GM12878 (cell line): ENCODE results near the gene RIPOR3. TPM values are rescaled to one million over a fixed set of nuclear protein-coding genes. Genes with fewer than 3 reads are reported as not detected.

ENCODE experiments used
- ATAC-seq: fragments of 200-7000 bp; cut with Tn5 transposase; 3 replicates; pipeline ENCODE4 v1.9.1; 2020; ENCODE audit warnings: mild to moderate bottlenecking, moderate library complexity
- BruUV-seq: library from RNA; stranded (reverse); fragments of 400-500 nt; replicated peaks from 2 replicates; lab custom pipeline; 2021; lab: Mats Ljungman, UMichigan
- CTCF ChIA-PET: fragments of 300-600 bp; sonication (Branson Sonifier 250); formaldehyde crosslinking; extraction: SDS; loops from one replicate; lab custom pipeline; 2021; ENCODE audit warnings: inconsistent platforms; lab: Yijun Ruan, JAX
- POLR2A ChIA-PET: fragments of 350-600 bp; formaldehyde crosslinking; extraction: SDS; loops from one replicate; lab custom pipeline; 2021; ENCODE audit warnings: inconsistent platforms; lab: Charles Lee
- RAD21 ChIA-PET: fragments of 300-600 bp; sonication (Branson Sonifier 250); formaldehyde crosslinking; loops from one replicate; lab custom pipeline; 2023; ENCODE audit warnings: antibody characterized with exemption; ENCODE audit not compliant: unreplicated experiment; lab: Charles Lee
- SMC1A ChIA-PET: fragments of 300-600 bp; sonication (Branson Sonifier 250); formaldehyde crosslinking; loops from one replicate; lab custom pipeline; 2023; ENCODE audit not compliant: unreplicated experiment, uncharacterized antibody; lab: Charles Lee
- DNase-seq: peaks from one replicate; pipeline ENCODE4 v3.0.0-alpha.2; 2011; ENCODE audit warnings: low read depth, low spot score
- FAIRE-seq: peaks from 3 replicates; lab custom pipeline; 2011; peaks lifted over from hg19 to GRCh38; lab: Jason Lieb, UNC
- H2AFZ ChIP-seq: 2 replicates; pipeline ENCODE4 v1.6.0; 2011; ENCODE audit warnings: low read depth, low read length, control low read depth; ENCODE audit not compliant: control insufficient read depth
- H3K27ac ChIP-seq: 2 replicates; pipeline ENCODE4 v1.5.1; 2011; ENCODE audit warnings: control low read depth; ENCODE audit not compliant: control insufficient read depth, insufficient read depth
- H3K27me3 ChIP-seq, 2 experiments: replicated peaks in 1 of 2; 2 replicates each; pipeline versions ENCODE4 v1.6.0 to v1.6.1; 2011; ENCODE audit warnings: low read length in 1 of 2; ENCODE audit not compliant: control insufficient read depth in 2 of 2, insufficient read depth in 2 of 2
- H3K36me3 ChIP-seq, 2 experiments: 2 replicates each; pipeline ENCODE4 v1.5.1; 2011; ENCODE audit warnings: low read length in 1 of 2; ENCODE audit not compliant: control insufficient read depth in 2 of 2, insufficient read depth in 2 of 2
- H3K4me1 ChIP-seq: 2 replicates; pipeline ENCODE4 v1.6.1; 2011; ENCODE audit warnings: mild to moderate bottlenecking, low read length, moderate library complexity, mixed read lengths; ENCODE audit not compliant: control insufficient read depth, insufficient read depth
- H3K4me2 ChIP-seq: 2 replicates; pipeline ENCODE4 v1.6.0; 2011; ENCODE audit warnings: control low read depth; ENCODE audit not compliant: control insufficient read depth, insufficient read depth
- H3K4me3 ChIP-seq: fragments of 200-600 bp; sonication (generic); 2 replicates; pipeline ENCODE4 v1.5.1; 2016
- H3K79me2 ChIP-seq: 2 replicates; pipeline ENCODE4 v1.6.0; 2011; ENCODE audit warnings: low read length; ENCODE audit not compliant: control insufficient read depth, insufficient read depth
- H3K9ac ChIP-seq: 2 replicates; pipeline ENCODE4 v1.8.0; 2011; ENCODE audit warnings: low read length, control low read depth, mixed read lengths; ENCODE audit not compliant: control insufficient read depth, insufficient read depth
- H3K9me3 ChIP-seq: replicated peaks from 3 replicates; pipeline ENCODE4 v1.5.1; 2011; ENCODE audit warnings: mild to moderate bottlenecking, low read length; ENCODE audit not compliant: control insufficient read depth, insufficient read depth
- H4K20me1 ChIP-seq: 2 replicates; pipeline ENCODE4 v1.6.0; 2011; ENCODE audit not compliant: control insufficient read depth, insufficient read depth
- BCL11A ChIP-seq: IDR thresholded peaks from 2 replicates; pipeline ENCODE4 v1.6.1; 2011; ENCODE audit warnings: low read depth, low read length
- E4F1 ChIP-seq: fragments of 450-650 bp; IDR thresholded peaks from 2 replicates; pipeline ENCODE4 v1.6.1; 2018; ENCODE audit warnings: borderline replicate concordance, mild to moderate bottlenecking; ENCODE audit not compliant: partially characterized antibody
- EED ChIP-seq: sonication (generic); IDR thresholded peaks from 2 replicates; pipeline ENCODE4 v1.6.1; 2016; ENCODE audit warnings: antibody characterized with exemption, low read depth
- MTA2 ChIP-seq: fragments of 450-650 bp; IDR thresholded peaks from 2 replicates; pipeline ENCODE4 v1.6.1; 2016; ENCODE audit warnings: low read depth, mild to moderate bottlenecking, moderate library complexity
- PAX8 ChIP-seq: fragments of 450-650 bp; IDR thresholded peaks from 2 replicates; pipeline ENCODE4 v1.6.1; 2017; ENCODE audit warnings: mild to moderate bottlenecking, moderate library complexity
- RUNX3 ChIP-seq: IDR thresholded peaks from 2 replicates; pipeline ENCODE4 v1.6.1; 2012; ENCODE audit warnings: low read length, inconsistent platforms
- TCF3 ChIP-seq: IDR thresholded peaks from 2 replicates; pipeline ENCODE4 v1.6.1; 2012; ENCODE audit warnings: low read depth, mild to moderate bottlenecking, low read length, borderline replicate concordance; ENCODE audit not compliant: insufficient read depth
- WRNIP1 ChIP-seq: IDR thresholded peaks from 2 replicates; pipeline ENCODE4 v1.6.1; 2011; ENCODE audit warnings: low read depth, low read length, improper control_type of control experiment, borderline replicate concordance
- ZBTB4 ChIP-seq: fragments of 450-650 bp; formaldehyde crosslinking; IDR thresholded peaks from 2 replicates; pipeline ENCODE4 v1.4.0; 2022; ENCODE audit warnings: mild to moderate bottlenecking, moderate library complexity
- ZNF207 ChIP-seq: fragments of 450-650 bp; IDR thresholded peaks from 2 replicates; pipeline ENCODE4 v1.6.1; 2014; ENCODE audit warnings: antibody characterized with exemption, mild to moderate bottlenecking, borderline replicate concordance
- ZNF24 ChIP-seq: fragments of 450-650 bp; IDR thresholded peaks from 2 replicates; pipeline ENCODE4 v1.6.1; 2017; ENCODE audit warnings: antibody characterized with exemption, mild to moderate bottlenecking
- WGBS: methylation state at CpG from one replicate; pipeline ENCODE4 v1.1.6; 2016; ENCODE audit warnings: low lambda C conversion rate; ENCODE audit not compliant: insufficient replicate concordance, insufficient coverage; ENCODE audit errors: missing lambda C conversion rate; 5-methylcytosine and 5-hydroxymethylcytosine counted together
- in situ Hi-C: fragments of 300-500 bp; cut with MboI; formaldehyde crosslinking; loops from 9 replicates; pipeline ENCODE4 v1.14.3; 2018; ENCODE audit warnings: mixed read lengths
- intact Hi-C: fragments of 100-400 bp; cut with micrococcal nuclease; formaldehyde crosslinking; loops from one replicate; pipeline ENCODE4 v1.14.2; 2022; ENCODE audit not compliant: unreplicated experiment
- polyA plus RNA-seq, 11 experiments: library from polyadenylated mRNA; depleted of rRNA in 4 of 11; unstranded in 6 of 11; stranded (reverse) in 5 of 11; fragments of >200 nt; fragmentation: Nextera tagmentation in 4 of 11; fragmentation: Illumina TruSeq in 1 of 11; extraction: Ambion mirVana in 4 of 11; extraction: Trizol in 1 of 11; gene quantifications; 1 replicate in 1 of 11; 2 replicates in 10 of 11; pipeline versions ENCODE4 v1.2.1 to v1.2.3, GENCODE V29; 2011 to 2016; ENCODE audit warnings: inconsistent platforms in 2 of 11, missing spikeins in 2 of 11, low read depth in 1 of 11
- total RNA-seq, 4 experiments: library from RNA; depleted of rRNA in 3 of 4; stranded (reverse); fragments of >200 nt in 3 of 4; fragmentation: Illumina TruSeq in 1 of 4; extraction: Trizol in 1 of 4; gene quantifications; 2 replicates each; pipeline versions ENCODE4 v1.2.1 to v1.2.3, GENCODE V29; 2013 to 2021
- TF ChIP-seq, protein P1 (sequence below): fragments of 450-650 bp; IDR thresholded peaks from 2 replicates; pipeline ENCODE4 v1.6.1; 2014; ENCODE audit warnings: mild to moderate bottlenecking
- TF ChIP-seq, protein P2 (sequence below): IDR thresholded peaks from 2 replicates; pipeline ENCODE4 v1.6.1; 2011; ENCODE audit warnings: low read depth, mild to moderate bottlenecking, low read length, moderate library complexity, borderline replicate concordance; ENCODE audit errors: extremely low read depth
- TF ChIP-seq, protein P3 (sequence below): fragments of 450-650 bp; IDR thresholded peaks from 2 replicates; pipeline ENCODE4 v1.6.1; 2017; ENCODE audit warnings: low read depth, mild to moderate bottlenecking, moderate library complexity

Gene RIPOR3
- total and polyA plus RNA-seq, 10 of the 15 experiments (the other 5 are each of a cell fraction or from before 2014, with no cell fraction given): 0.04 to 0.55 (median 0.12) TPM; not detected in 6

- TF ChIP-seq E4F1: no peak
- no peak for TF ChIP-seq RUNX3
These were observed 58.6 kb downstream of the RIPOR3 start (continued) for GRCh38 chr20:50632701-50633100.

- Histone ChIP-seq H3K27me3 (no peaks in the 10 kb centered on the region; a peak in 2 of 4 replicates), H3K27ac (no peak overlapping the region), H3K9ac (no peak overlapping the region), H3K4me2 (no peak overlapping the region), H4K20me1 (no peaks in the 10 kb centered on the region), H3K4me1 (no peaks in the 10 kb centered on the region), H3K36me3 (no peaks in the 10 kb centered on the region), H2AFZ (no peak overlapping the region), H3K4me3 (no peak overlapping the region), H3K79me2 (no peaks in the 10 kb centered on the region), H3K9me3 (no peaks in the 10 kb centered on the region)
- 41% methylated on average over 7 of the region's 7 CpGs for WGBS
- no peak for ATAC-seq
- POLR2A ChIA-PET: no interaction called here
- SMC1A ChIA-PET: interaction anchor here (0.6 kb wide), 1 partner anchor 434 kb away, joined by 4 read pairs; no protein-coding TSS in a partner anchor
- CTCF ChIA-PET: interaction anchor here (1.5 kb wide), 1 partner anchor 117 kb away, joined by 4 read pairs; no protein-coding TSS in a partner anchor
- intact Hi-C loops: no loop called here
- RAD21 ChIA-PET: no interaction called here
- no TSS peak for BruUV-seq
- no peak for DNase-seq
- FAIRE-seq: no peak
- in situ Hi-C loops: no loop called here
- TF ChIP-seq WRNIP1 (no peak), ZNF24 (no peak), MTA2 (no peak), ZBTB4 (CRISPR knock-in tag) (no peak), PAX8 (no peak), ZNF207 (no peak), TCF3 (no peak), EED (no peak), BCL11A (no peak), RUNX3 (no peak)
- TF ChIP-seq, protein P1, sequence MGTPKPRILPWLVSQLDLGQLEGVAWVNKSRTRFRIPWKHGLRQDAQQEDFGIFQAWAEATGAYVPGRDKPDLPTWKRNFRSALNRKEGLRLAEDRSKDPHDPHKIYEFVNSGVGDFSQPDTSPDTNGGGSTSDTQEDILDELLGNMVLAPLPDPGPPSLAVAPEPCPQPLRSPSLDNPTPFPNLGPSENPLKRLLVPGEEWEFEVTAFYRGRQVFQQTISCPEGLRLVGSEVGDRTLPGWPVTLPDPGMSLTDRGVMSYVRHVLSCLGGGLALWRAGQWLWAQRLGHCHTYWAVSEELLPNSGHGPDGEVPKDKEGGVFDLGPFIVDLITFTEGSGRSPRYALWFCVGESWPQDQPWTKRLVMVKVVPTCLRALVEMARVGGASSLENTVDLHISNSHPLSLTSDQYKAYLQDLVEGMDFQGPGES: no peak
- TF ChIP-seq, protein P2, sequence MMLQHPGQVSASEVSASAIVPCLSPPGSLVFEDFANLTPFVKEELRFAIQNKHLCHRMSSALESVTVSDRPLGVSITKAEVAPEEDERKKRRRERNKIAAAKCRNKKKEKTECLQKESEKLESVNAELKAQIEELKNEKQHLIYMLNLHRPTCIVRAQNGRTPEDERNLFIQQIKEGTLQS: no peak
- TF ChIP-seq, protein P3, sequence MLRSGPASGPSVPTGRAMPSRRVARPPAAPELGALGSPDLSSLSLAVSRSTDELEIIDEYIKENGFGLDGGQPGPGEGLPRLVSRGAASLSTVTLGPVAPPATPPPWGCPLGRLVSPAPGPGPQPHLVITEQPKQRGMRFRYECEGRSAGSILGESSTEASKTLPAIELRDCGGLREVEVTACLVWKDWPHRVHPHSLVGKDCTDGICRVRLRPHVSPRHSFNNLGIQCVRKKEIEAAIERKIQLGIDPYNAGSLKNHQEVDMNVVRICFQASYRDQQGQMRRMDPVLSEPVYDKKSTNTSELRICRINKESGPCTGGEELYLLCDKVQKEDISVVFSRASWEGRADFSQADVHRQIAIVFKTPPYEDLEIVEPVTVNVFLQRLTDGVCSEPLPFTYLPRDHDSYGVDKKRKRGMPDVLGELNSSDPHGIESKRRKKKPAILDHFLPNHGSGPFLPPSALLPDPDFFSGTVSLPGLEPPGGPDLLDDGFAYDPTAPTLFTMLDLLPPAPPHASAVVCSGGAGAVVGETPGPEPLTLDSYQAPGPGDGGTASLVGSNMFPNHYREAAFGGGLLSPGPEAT: no peak
These were observed 59.1 kb downstream of the RIPOR3 start for GRCh38 chr20:50632236-50632635.
